HepG2 (cell line): Measurements from ENCODE around the gene TEDC2. TPM values are rescaled to one million over a fixed set of nuclear protein-coding genes. Genes with fewer than 3 reads are reported as not detected.

Experiments
- ARNT2 ChIP-seq: sonication (generic); formaldehyde crosslinking; IDR thresholded peaks from 2 replicates; pipeline ENCODE4 v1.8.0; 2022; ENCODE audit warnings: mild to moderate bottlenecking, low read depth, missing genetic modification reagents, moderate library complexity
- CBX2 ChIP-seq, 2 experiments: fragments of 200-600 bp in 1 of 2; sonication (generic); formaldehyde crosslinking in 1 of 2; IDR thresholded peaks; 2 replicates each; pipeline versions ENCODE4 v1.7.0 to v1.8.1; 2018 to 2022; ENCODE audit warnings: low read depth in 2 of 2, low read length in 1 of 2, mild to moderate bottlenecking in 1 of 2, missing genetic modification reagents in 1 of 2
- DR1 ChIP-seq: sonication (generic); formaldehyde crosslinking; IDR thresholded peaks from 2 replicates; pipeline ENCODE4 v1.8.0; 2021; ENCODE audit warnings: mild to moderate bottlenecking, missing genetic modification reagents, inconsistent platforms
- MAZ ChIP-seq, 2 experiments: sonication (generic) in 1 of 2; formaldehyde crosslinking in 1 of 2; IDR thresholded peaks; 2 replicates each; pipeline versions ENCODE4 v1.5.0 to v1.6.1; 2012 to 2020; ENCODE audit warnings: low read depth in 2 of 2, mild to moderate bottlenecking in 2 of 2, borderline replicate concordance in 1 of 2, improper control_type of control experiment in 1 of 2, low read length in 1 of 2, missing genetic modification reagents in 1 of 2, moderate library complexity in 1 of 2
- NFE2 ChIP-seq: sonication (generic); formaldehyde crosslinking; IDR thresholded peaks from 2 replicates; pipeline ENCODE4 v1.4.0; 2020; ENCODE audit warnings: missing genetic modification reagents
- NFE2L2 ChIP-seq: fragments of 150-350 bp; IDR thresholded peaks from 2 replicates; pipeline ENCODE4 v1.6.1; 2014; ENCODE audit warnings: low read length
- NR2F1 ChIP-seq, 2 experiments: fragments of 450-650 bp in 1 of 2; formaldehyde crosslinking in 1 of 2; IDR thresholded peaks; 2 replicates each; pipeline versions ENCODE4 v1.5.0 to v1.6.1; 2016 to 2020; ENCODE audit warnings: mild to moderate bottlenecking in 1 of 2, missing compliant biosample characterization in 1 of 2, missing genetic modification reagents in 1 of 2, moderate library complexity in 1 of 2
- TBX3 ChIP-seq: fragments of 450-650 bp; IDR thresholded peaks from 2 replicates; pipeline ENCODE4 v1.6.1; 2017; ENCODE audit warnings: antibody characterized with exemption, mild to moderate bottlenecking, inconsistent platforms, borderline replicate concordance
- TCF7L2 ChIP-seq: IDR thresholded peaks from 2 replicates; pipeline ENCODE4 v1.6.1; 2011; ENCODE audit warnings: mild to moderate bottlenecking, low read depth, low read length, moderate library complexity
- TRAFD1 ChIP-seq: sonication (generic); formaldehyde crosslinking; IDR thresholded peaks from 2 replicates; pipeline ENCODE4 v1.5.1; 2020; ENCODE audit warnings: missing genetic modification reagents, mild to moderate bottlenecking, borderline replicate concordance
- ZMAT3 ChIP-seq: sonication (generic); formaldehyde crosslinking; conservative IDR thresholded peaks from 2 replicates; pipeline ENCODE4 v1.7.0; 2021; ENCODE audit warnings: missing genetic modification reagents
- ZNF121 ChIP-seq: sonication (generic); formaldehyde crosslinking; IDR thresholded peaks from 2 replicates; pipeline ENCODE4 v1.5.0; 2020; ENCODE audit warnings: mild to moderate bottlenecking, missing genetic modification reagents
- ZNF124 ChIP-seq: sonication (generic); formaldehyde crosslinking; IDR thresholded peaks from 2 replicates; pipeline ENCODE4 v1.4.0; 2020; ENCODE audit warnings: missing genetic modification reagents
- ZNF136 ChIP-seq: sonication (generic); formaldehyde crosslinking; IDR thresholded peaks from 2 replicates; pipeline ENCODE4 v1.8.1; 2022; ENCODE audit warnings: low read depth, mild to moderate bottlenecking, moderate library complexity, missing genetic modification reagents
- ZNF326 ChIP-seq: sonication (generic); formaldehyde crosslinking; IDR thresholded peaks from 2 replicates; pipeline ENCODE4 v1.4.0; 2020; ENCODE audit warnings: missing genetic modification reagents, borderline replicate concordance
- ZNF704 ChIP-seq: sonication (generic); formaldehyde crosslinking; IDR thresholded peaks from 2 replicates; pipeline ENCODE4 v1.8.1; 2023; ENCODE audit warnings: mild to moderate bottlenecking, inconsistent platforms, moderate library complexity, missing genetic modification reagents, borderline replicate concordance
- ZNF841 ChIP-seq: sonication (generic); formaldehyde crosslinking; IDR thresholded peaks from 2 replicates; pipeline ENCODE4 v1.8.1; 2023; ENCODE audit warnings: missing genetic modification reagents, borderline replicate concordance
- polyA plus RNA-seq, 8 experiments: library from polyadenylated mRNA; depleted of rRNA in 3 of 8; stranded (reverse) in 7 of 8; unstranded in 1 of 8; fragments of >200 nt; fragmentation: Illumina TruSeq in 4 of 8; extraction: Trizol in 4 of 8; gene quantifications; 2 replicates each; pipeline versions ENCODE4 v1.2.1 to v1.2.3, GENCODE V29; 2011 to 2016; ENCODE audit warnings: low read depth in 4 of 8, missing spikeins in 1 of 8, mixed read lengths in 1 of 8; ENCODE audit not compliant: insufficient read depth in 1 of 8
- total RNA-seq, 5 experiments: library from RNA; depleted of rRNA; stranded (reverse); fragments of >200 nt; fragmentation: Illumina TruSeq; extraction: Trizol; gene quantifications; 2 replicates each; pipeline ENCODE4 v1.2.3, GENCODE V29; 2016; ENCODE audit warnings: low read depth in 1 of 5
- TF ChIP-seq, protein P1 (sequence below): sonication (generic); formaldehyde crosslinking; IDR thresholded peaks from 2 replicates; pipeline ENCODE4 v1.8.0; 2023; ENCODE audit warnings: mild to moderate bottlenecking, missing genetic modification reagents
- TF ChIP-seq, protein P2 (sequence below): sonication (generic); formaldehyde crosslinking; IDR thresholded peaks from 2 replicates; pipeline ENCODE4 v1.8.1; 2023; ENCODE audit warnings: mild to moderate bottlenecking, moderate library complexity, missing genetic modification reagents

Gene TEDC2
- total and polyA plus RNA-seq, 2 of the 13 experiments (the other 11 are each of a cell fraction or from before 2014, with no cell fraction given): 6.2 to 24.4 TPM

DNA sequence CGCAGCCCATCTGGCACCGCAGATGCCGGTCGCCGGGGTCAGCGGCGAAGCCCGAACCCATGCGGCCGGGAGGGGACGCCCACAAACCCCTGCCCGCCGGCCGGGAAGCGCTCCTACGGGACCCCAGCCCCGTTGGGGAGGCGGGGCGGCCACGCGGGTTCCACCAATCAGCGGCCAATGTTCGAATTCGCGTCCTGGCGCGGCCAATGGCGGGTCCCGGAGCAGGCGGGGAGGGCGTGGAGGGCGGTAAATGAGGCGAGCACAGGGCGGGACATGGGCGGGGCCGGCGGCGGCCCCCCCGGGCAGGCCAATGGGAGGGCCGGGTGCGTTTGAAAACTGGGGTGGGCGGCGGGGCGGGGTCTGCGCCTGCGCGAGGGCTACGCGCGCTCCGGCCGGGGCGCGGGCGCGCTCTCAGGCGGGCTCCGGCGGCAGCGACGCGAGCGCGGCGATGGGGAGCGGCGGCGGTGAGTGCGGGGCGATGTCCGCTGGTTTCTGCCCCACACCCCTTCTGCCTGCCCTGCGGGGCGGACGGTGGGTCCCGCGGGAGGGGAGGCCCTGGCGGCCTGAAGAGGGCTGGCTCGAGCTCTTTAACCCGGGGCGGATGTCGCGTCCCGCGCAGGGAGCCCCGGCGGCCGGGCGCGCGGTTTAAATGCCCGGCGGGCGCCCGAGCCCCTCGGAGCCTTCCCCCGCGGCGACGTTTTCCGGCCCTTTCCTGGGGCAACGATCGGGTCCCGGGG, 30.7 kb upstream of the TEDC2 start, which contains the start of gene CCNF (continued):
- no peak for TF ChIP-seq CBX2 (IDR thresholded peaks at IDR 0.05; ENCODE audit: low read depth, low read length)
- no peak for TF ChIP-seq CBX2 (CRISPR knock-in tag; IDR thresholded peaks at IDR 0.05; ENCODE audit: low read depth)
- TF ChIP-seq NFE2L2: no peak
- TF ChIP-seq ZNF136 (CRISPR knock-in tag): no peak
- peak; percentile 1; the same call in 1 of the 2 replicates for TF ChIP-seq DR1 (CRISPR knock-in tag)
- TF ChIP-seq TCF7L2: no peak
- peak; percentile 73 for TF ChIP-seq MAZ (IDR thresholded peaks at IDR 0.05; ENCODE audit: borderline replicate concordance, low read depth, low read length)
- peak; percentile 58; the same call in 1 of the 2 replicates for TF ChIP-seq MAZ (CRISPR knock-in tag; IDR thresholded peaks at IDR 0.05; ENCODE audit: low read depth)
- 0 out of 2 replicates have a peak, but pooled peaks have one; percentile 60 for TF ChIP-seq ZNF704
- peak; percentile 60; the same call in 1 of the 2 replicates for TF ChIP-seq ARNT2 (CRISPR knock-in tag)
- no peak for TF ChIP-seq NR2F1 (CRISPR knock-in tag; IDR thresholded peaks at IDR 0.05)
- no peak for TF ChIP-seq ZNF326 (CRISPR knock-in tag)
- TF ChIP-seq ZNF121 (CRISPR knock-in tag): no peak
- TF ChIP-seq TBX3: no peak
- TF ChIP-seq TRAFD1 (CRISPR knock-in tag): no peak
- TF ChIP-seq, protein P1, sequence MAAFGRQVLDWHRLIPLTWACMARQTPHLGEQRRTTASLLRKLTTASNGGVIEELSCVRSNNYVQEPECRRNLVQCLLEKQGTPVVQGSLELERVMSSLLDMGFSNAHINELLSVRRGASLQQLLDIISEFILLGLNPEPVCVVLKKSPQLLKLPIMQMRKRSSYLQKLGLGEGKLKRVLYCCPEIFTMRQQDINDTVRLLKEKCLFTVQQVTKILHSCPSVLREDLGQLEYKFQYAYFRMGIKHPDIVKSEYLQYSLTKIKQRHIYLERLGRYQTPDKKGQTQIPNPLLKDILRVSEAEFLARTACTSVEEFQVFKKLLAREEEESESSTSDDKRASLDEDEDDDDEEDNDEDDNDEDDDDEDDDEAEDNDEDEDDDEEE: 0 out of 2 replicates have a peak, but pooled peaks have one; percentile 31
- TF ChIP-seq ZMAT3 (CRISPR knock-in tag): no peak
- TF ChIP-seq NFE2 (CRISPR knock-in tag): no peak
- no peak for TF ChIP-seq ZNF841 (CRISPR knock-in tag)
- TF ChIP-seq ZNF124 (CRISPR knock-in tag): no peak
- TF ChIP-seq, protein P2, sequence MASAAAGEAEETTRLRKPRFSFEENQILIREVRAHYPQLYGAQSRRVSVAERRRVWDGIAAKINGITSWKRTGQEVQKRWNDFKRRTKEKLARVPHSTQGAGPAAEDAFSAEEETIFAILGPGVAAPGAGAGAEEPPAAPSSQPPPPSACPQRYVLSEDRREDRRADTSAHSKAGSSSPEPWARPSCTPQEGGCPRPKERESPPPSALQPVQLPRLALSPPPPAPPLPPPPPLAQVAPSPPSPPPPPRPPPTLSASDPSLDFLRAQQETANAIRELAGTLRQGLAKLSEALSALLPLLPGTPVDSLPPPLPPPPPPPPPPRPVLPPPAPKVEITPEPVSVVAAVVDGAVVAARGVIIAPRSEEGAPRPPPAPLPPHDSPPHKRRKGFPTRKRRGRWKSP (CRISPR knock-in tag): peak; percentile 59; the same call in 1 of the 2 replicates
